Duodenal mucosa (tissue), 2 donors: ENCODE results near the gene UBA7.
"Not testable (repeated sequence)": the region's sequence is repeated elsewhere in the genome, so short reads cannot be mapped to it uniquely, and the experiment has no call there.

ENCODE experiments used
- H3K27ac ChIP-seq: one replicate; pipeline ENCODE4 v1.7.0; 2013; ENCODE audit warnings: low read depth, low read length
- H3K27me3 ChIP-seq, 2 donors: one replicate each; pipeline ENCODE4 v1.7.0; 2013; ENCODE audit warnings: low read length in 2 of 2, control low read depth in 1 of 2; ENCODE audit not compliant: insufficient read depth in 2 of 2, control insufficient read depth in 1 of 2
- H3K36me3 ChIP-seq, 2 donors: one replicate each; pipeline ENCODE4 v1.7.0; 2013; ENCODE audit warnings: low read length in 2 of 2, control low read depth in 1 of 2; ENCODE audit not compliant: insufficient read depth in 2 of 2, control insufficient read depth in 1 of 2
- H3K4me1 ChIP-seq, 2 donors: one replicate each; pipeline ENCODE4 v1.7.0; 2013; ENCODE audit warnings: low read length in 2 of 2, control low read depth in 1 of 2; ENCODE audit not compliant: insufficient read depth in 2 of 2, control insufficient read depth in 1 of 2
- H3K4me3 ChIP-seq, 2 donors: one replicate each; pipeline ENCODE4 v1.7.0; 2013; ENCODE audit warnings: low read length in 2 of 2, low read depth in 1 of 2
- H3K9ac ChIP-seq, 2 donors: one replicate each; pipeline ENCODE4 v1.7.0; 2013; ENCODE audit warnings: low read length in 2 of 2, low read depth in 1 of 2
- H3K9me3 ChIP-seq, 2 donors: one replicate each; pipeline ENCODE4 v1.7.0; 2013; ENCODE audit warnings: low read length in 2 of 2, control low read depth in 1 of 2; ENCODE audit not compliant: control insufficient read depth in 1 of 2

Gene UBA7

DNA sequence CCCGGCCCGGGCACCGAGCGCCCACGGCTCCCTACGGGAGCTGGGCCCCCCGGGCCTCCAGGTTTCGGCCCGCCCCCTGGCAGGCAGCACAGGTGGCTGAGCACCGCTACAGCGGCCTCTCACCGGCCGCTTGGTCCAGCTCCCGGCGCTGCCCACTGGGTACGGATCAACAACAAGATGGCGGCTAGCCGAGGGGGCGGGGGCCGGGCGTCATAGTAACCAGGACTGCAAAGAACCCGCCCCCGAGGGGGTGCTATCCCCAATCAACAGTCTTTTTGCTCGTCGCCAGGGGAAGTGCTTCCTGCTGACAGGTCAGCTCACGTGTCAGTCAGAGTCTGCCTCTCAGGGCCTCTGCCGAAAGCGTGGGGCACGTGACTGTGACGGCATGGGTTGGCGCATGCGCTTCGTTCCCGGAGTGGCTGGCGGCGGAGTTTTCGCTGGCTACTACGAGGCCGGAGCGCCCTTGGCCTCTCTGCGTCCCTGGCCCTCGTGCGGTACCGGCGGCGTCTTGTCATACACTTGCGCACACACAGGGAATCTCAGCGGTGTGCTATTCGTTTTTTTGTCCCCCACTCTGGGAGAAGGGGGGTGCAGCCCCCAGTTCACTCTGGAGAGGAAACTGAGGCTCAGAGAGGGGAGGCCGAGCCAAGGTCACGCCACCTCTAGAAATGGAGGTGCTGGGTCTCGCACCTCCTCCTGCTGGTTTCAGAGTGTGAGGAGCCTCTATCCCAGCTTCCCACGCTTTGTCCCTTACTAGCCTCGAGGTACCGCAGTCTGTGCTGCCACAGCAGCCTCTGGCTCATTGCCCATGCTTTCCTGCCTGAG lies 27.2 kb downstream of the UBA7 start, which contains the start of gene IP6K1:
Gene IP6K1 (minus strand): TSS at position 186 of the 825 bp plus-strand sequence. CDS start 38,502 bp downstream, outside the sequence.
- Histone ChIP-seq H3K36me3 (peaks cover 0 to under 1% of the 10 kb centered on the region in 2 donors), H3K4me3 (peak within 1 kb of the TSS; percentile 88 to 97), H3K27ac (peak within 1 kb of the TSS; percentile 90), H3K27me3 (no peaks in the 10 kb centered on the region), H3K4me1 (peaks cover 7 to 16% of the 10 kb centered on the region in 2 donors), H3K9ac (peak within 1 kb of the TSS; percentile 83 to 94), H3K9me3 (no peaks in the 10 kb centered on the region)

- Histone ChIP-seq H3K4me3 (peak overlapping the region; percentile 88 to 97), H3K4me1 (peaks cover 7 to 16% of the 10 kb centered on the region in 2 donors), H3K27ac (peak overlapping the region; percentile 90), H3K36me3 (peaks cover 0 to 4% of the 10 kb centered on the region in 2 donors), H3K9ac (peak overlapping the region; percentile 83 to 94), H3K27me3 (no peaks in the 10 kb centered on the region), H3K9me3 (no peaks in the 10 kb centered on the region)
Measured at GRCh38 chr3:49785565-49786356, 28.0 kb downstream of the UBA7 start.

DNA sequence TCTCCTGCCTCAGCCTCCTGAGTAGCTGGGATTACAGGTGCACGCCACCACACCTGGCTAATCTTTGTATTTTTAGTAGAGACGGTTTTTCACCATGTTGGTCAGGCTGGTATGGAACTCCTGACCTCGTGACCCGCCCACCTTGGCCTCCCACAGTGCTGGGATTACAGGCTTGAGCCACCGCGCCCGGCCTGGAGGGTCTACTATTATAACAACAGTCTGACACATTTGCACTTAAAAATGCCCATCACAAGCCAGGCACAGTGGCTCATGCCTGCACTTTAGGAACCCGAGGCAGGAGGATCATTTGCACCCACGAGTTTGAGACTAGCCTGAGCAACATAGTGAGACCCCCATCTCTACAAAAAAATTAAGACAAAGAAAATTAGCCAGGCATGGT lies 31.5 kb downstream of the UBA7 start:
- H3K36me3 ChIP-seq, H3K9ac ChIP-seq: not testable (repeated sequence)

DNA sequence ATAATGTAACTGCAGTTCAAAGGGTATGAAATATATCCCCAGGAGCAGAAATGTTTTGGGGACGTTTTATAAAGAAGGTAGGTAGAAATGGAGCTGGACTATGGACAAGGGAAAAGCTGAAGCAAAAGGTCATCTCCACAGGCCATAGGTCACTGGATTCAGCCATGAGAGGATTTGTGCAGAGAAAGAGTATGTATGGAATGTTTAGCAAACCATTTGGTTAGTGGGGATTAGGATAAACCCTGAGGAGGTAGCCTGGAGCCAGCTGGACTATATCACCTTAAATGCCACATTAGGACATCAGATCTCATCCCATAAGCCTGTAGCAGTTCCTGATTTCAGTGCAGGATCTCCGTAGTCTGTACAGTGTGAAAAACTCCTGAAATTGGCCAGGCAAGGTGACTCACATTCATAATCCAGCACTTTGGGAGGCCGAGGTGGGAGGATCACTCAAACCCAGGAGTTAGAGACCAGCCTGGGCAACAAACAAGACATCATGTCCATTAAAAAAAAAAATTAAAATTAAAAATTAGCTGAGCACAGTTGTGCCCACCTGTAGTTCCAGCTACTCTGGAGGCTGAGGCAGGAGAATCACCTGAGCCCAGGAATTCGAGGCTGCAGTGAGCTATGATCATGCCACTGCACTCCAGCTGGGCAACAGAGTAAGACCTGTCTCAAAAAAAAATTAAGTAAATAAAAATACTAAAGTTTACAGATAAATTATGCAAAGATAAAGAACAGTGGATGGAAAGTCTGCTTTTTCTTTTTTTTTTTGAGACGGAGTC lies 32.1 kb downstream of the UBA7 start:
- Histone ChIP-seq H3K36me3 (peaks cover 0 to 7% of the 10 kb centered on the region in 2 donors), H3K27me3 (no peaks in the 10 kb centered on the region), H3K27ac (no peak overlapping the region), H3K9me3 (no peaks in the 10 kb centered on the region), H3K9ac (no peak overlapping the region), H3K4me1 (peaks cover 0 to 13% of the 10 kb centered on the region in 2 donors), H3K4me3 (no peak overlapping the region)

More for the DNA sequence above, 31.5 kb downstream of the UBA7 start:
- not testable (repeated sequence) for H3K27ac ChIP-seq, H3K4me3 ChIP-seq, H3K9me3 ChIP-seq, H3K27me3 ChIP-seq
- peaks cover 6 to 19% of the 10 kb centered on the region in 2 donors for H3K4me1 ChIP-seq

GRCh38 chr3:49780975-49781365 lies 32.8 kb downstream of the UBA7 start:
- H3K9me3 ChIP-seq, H3K36me3 ChIP-seq, H3K27me3 ChIP-seq, H3K4me3 ChIP-seq, H3K9ac ChIP-seq, H3K27ac ChIP-seq: not testable (repeated sequence)
- peaks cover 0 to 13% of the 10 kb centered on the region in 2 donors for H3K4me1 ChIP-seq

GRCh38 chr3:49780080-49780974 lies 33.4 kb downstream of the UBA7 start:
- Histone ChIP-seq H3K4me3 (no peak overlapping the region), H3K27ac (no peak overlapping the region), H3K27me3 (no peaks in the 10 kb centered on the region), H3K9ac (no peak overlapping the region), H3K4me1 (peaks cover 0 to 11% of the 10 kb centered on the region in 2 donors), H3K9me3 (no peaks in the 10 kb centered on the region), H3K36me3 (peaks cover 0 to 7% of the 10 kb centered on the region in 2 donors)

GRCh38 chr3:49779358-49780079 lies 34.2 kb downstream of the UBA7 start:
- no peak overlapping the region for H3K27ac ChIP-seq
- no peak overlapping the region for H3K4me3 ChIP-seq
- H3K27me3 ChIP-seq, result no peaks in the 10 kb centered on the region
- H3K36me3 ChIP-seq, result peaks cover 0 to 10% of the 10 kb centered on the region in 2 donors
- H3K9ac ChIP-seq, result no peak overlapping the region
- H3K9me3 ChIP-seq, result no peaks in the 10 kb centered on the region
- peaks cover 0 to 6% of the 10 kb centered on the region in 2 donors for H3K4me1 ChIP-seq

DNA sequence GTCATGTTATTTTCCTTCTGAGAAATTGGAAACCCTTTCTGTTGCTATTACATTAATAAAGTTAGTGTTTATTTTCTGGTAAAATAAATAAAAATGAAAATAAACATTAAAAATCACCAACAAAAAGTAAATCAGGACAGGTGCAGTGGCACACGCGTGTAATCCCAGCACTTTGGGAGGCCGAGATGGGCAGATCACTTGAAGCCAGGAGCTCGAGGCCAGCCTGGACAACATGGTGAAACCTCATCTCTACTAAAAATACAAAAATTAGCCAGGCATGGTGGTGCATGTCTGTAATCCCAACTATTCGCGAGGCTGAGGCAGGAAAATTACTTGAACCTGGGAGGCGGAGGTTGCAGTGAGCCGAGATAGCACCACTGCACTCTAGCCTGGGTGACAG lies 37.7 kb downstream of the UBA7 start:
- not testable (repeated sequence) for H3K27me3 ChIP-seq, H3K4me1 ChIP-seq, H3K4me3 ChIP-seq, H3K9me3 ChIP-seq, H3K27ac ChIP-seq, H3K36me3 ChIP-seq, H3K9ac ChIP-seq

GRCh38 chr3:49775538-49775937 lies 38.2 kb downstream of the UBA7 start:
- H3K9me3 ChIP-seq, result no peaks in the 10 kb centered on the region
- no peak overlapping the region for H3K4me3 ChIP-seq
- H3K27ac ChIP-seq, result no peak overlapping the region
- H3K9ac ChIP-seq, result no peak overlapping the region
- H3K4me1 ChIP-seq, result peaks cover 0 to 5% of the 10 kb centered on the region in 2 donors
- H3K36me3 ChIP-seq, result peaks cover 0 to 6% of the 10 kb centered on the region in 2 donors
- H3K27me3 ChIP-seq, result no peaks in the 10 kb centered on the region
